Caco-2 (cell line): Measurements from ENCODE around the gene TCERG1L. TPM values are rescaled to one million over a fixed set of nuclear protein-coding genes. Genes with fewer than 3 reads are reported as not detected.

ENCODE experiments used
- BruUV-seq: library from RNA; stranded (reverse); fragments of 400-500 nt; replicated peaks from 2 replicates; lab custom pipeline; 2021; lab: Mats Ljungman, UMichigan
- CTCF ChIA-PET: fragments of 300-600 bp; sonication (Branson Sonifier 250); formaldehyde crosslinking; loops from one replicate; lab custom pipeline; 2022; ENCODE audit warnings: antibody characterized with exemption; lab: Charles Lee
- POLR2A ChIA-PET: fragments of 300-600 bp; sonication (Branson Sonifier 250); formaldehyde crosslinking; loops from one replicate; lab custom pipeline; 2022; ENCODE audit warnings: antibody characterized with exemption; lab: Charles Lee
- DNase-seq, 2 experiments: peaks; one replicate each; pipeline versions ENCODE4 v3.0.0 to v3.0.0-alpha.2; 2020 to 2022
- H3K27me3 ChIP-seq: replicated peaks from 2 replicates; pipeline ENCODE4 v1.6.0; 2011; ENCODE audit warnings: low read length; ENCODE audit not compliant: control insufficient read depth, insufficient read depth
- H3K36me3 ChIP-seq: 2 replicates; pipeline ENCODE4 v1.5.1; 2011; ENCODE audit warnings: low read length; ENCODE audit not compliant: control insufficient read depth, insufficient read depth
- H3K4me1 ChIP-seq: fragments of 250-450 bp; sonication (Bioruptor Pico); 2 replicates; pipeline ENCODE4 v1.5.1; 2020; ENCODE audit warnings: mild to moderate bottlenecking
- H3K4me3 ChIP-seq: 2 replicates; pipeline ENCODE4 v1.5.1; 2011; ENCODE audit warnings: low read depth, mild to moderate bottlenecking, control low read depth, low read length
- H3K9me3 ChIP-seq: fragments of 250-450 bp; sonication (Bioruptor Pico); 2 replicates; pipeline ENCODE4 v1.5.1; 2020; ENCODE audit warnings: mild to moderate bottlenecking, moderate library complexity
- H3K27ac Mint-ChIP-seq: one replicate; pipeline ENCODE4 v1.8.0; 2022; ENCODE audit warnings: mixed read lengths; ENCODE audit not compliant: unreplicated experiment
- H3K27me3 Mint-ChIP-seq: one replicate; pipeline ENCODE4 v1.8.0; 2022; ENCODE audit warnings: mixed read lengths; ENCODE audit not compliant: insufficient read depth, unreplicated experiment
- H3K36me3 Mint-ChIP-seq: one replicate; pipeline ENCODE4 v1.8.0; 2022; ENCODE audit warnings: mild to moderate bottlenecking, mixed read lengths; ENCODE audit not compliant: insufficient read depth, unreplicated experiment
- H3K4me1 Mint-ChIP-seq: one replicate; pipeline ENCODE4 v1.8.0; 2022; ENCODE audit warnings: low read depth, mixed read lengths; ENCODE audit not compliant: unreplicated experiment
- H3K4me3 Mint-ChIP-seq: one replicate; pipeline ENCODE4 v1.8.0; 2022; ENCODE audit warnings: mild to moderate bottlenecking, moderate library complexity, mixed read lengths; ENCODE audit not compliant: unreplicated experiment
- H3K9me3 Mint-ChIP-seq: one replicate; pipeline ENCODE4 v1.8.0; 2022; ENCODE audit warnings: mixed read lengths; ENCODE audit not compliant: unreplicated experiment
- intact Hi-C: fragments of 100-400 bp; cut with micrococcal nuclease; formaldehyde crosslinking; loops from one replicate; pipeline ENCODE4 v1.10.0; 2022; ENCODE audit not compliant: unreplicated experiment
- total RNA-seq: library from RNA; stranded (reverse); gene quantifications from 2 replicates; pipeline ENCODE4 v1.2.3, GENCODE V29; 2022
- TF ChIP-seq, protein P1 (sequence below), 2 experiments: fragments of 200-600 bp in 1 of 2; IDR thresholded peaks; 1 replicate in 1 of 2; 2 replicates in 1 of 2; pipeline versions ENCODE4 v1.5.1 to v1.8.0; 2011 to 2022; ENCODE audit warnings: antibody characterized with exemption in 1 of 2, control low read depth in 1 of 2, inconsistent platforms in 1 of 2, low read depth in 1 of 2, low read length in 1 of 2, mild to moderate bottlenecking in 1 of 2, moderate library complexity in 1 of 2; ENCODE audit not compliant: insufficient read depth in 1 of 2, severe bottlenecking in 1 of 2, unreplicated experiment in 1 of 2

The TCERG1L gene
- total RNA-seq, 1 experiment from 2014 or later, result not detected

GRCh38 chr10:131113165-131113564 is 198.4 kb downstream of the TCERG1L start:
- DNase-seq, result no peak
- Mint-ChIP-seq H3K4me1 (no peaks in the 10 kb centered on the region), H3K4me3 (no peak overlapping the region), H3K9me3 (peaks cover 13% of the 10 kb centered on the region), H3K36me3 (no peaks in the 10 kb centered on the region), H3K27me3 (no peaks in the 10 kb centered on the region), H3K27ac (no peak overlapping the region)
- Histone ChIP-seq H3K4me1 (no peaks in the 10 kb centered on the region), H3K36me3 (no peaks in the 10 kb centered on the region), H3K27me3 (no peaks in the 10 kb centered on the region), H3K9me3 (0 out of 2 replicates have a peak, but pooled peaks cover 2% of the 10 kb centered on the region), H3K4me3 (no peak overlapping the region)
- POLR2A ChIA-PET, result no interaction called here
- TF ChIP-seq, protein P1, sequence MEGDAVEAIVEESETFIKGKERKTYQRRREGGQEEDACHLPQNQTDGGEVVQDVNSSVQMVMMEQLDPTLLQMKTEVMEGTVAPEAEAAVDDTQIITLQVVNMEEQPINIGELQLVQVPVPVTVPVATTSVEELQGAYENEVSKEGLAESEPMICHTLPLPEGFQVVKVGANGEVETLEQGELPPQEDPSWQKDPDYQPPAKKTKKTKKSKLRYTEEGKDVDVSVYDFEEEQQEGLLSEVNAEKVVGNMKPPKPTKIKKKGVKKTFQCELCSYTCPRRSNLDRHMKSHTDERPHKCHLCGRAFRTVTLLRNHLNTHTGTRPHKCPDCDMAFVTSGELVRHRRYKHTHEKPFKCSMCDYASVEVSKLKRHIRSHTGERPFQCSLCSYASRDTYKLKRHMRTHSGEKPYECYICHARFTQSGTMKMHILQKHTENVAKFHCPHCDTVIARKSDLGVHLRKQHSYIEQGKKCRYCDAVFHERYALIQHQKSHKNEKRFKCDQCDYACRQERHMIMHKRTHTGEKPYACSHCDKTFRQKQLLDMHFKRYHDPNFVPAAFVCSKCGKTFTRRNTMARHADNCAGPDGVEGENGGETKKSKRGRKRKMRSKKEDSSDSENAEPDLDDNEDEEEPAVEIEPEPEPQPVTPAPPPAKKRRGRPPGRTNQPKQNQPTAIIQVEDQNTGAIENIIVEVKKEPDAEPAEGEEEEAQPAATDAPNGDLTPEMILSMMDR (IDR thresholded peaks at IDR 0.05; ENCODE audit: insufficient read depth in 1 of 2, low read depth in 1 of 2, low read length in 1 of 2, severe bottlenecking in 1 of 2, unreplicated experiment in 1 of 2), result no peak
- CTCF ChIA-PET, result no interaction called here
- intact Hi-C loops, result no loop called here
- BruUV-seq, result no TSS peak

GRCh38 chr10:131112691-131113090 is 198.8 kb downstream of the TCERG1L start:
- Mint-ChIP-seq H3K4me1 (no peaks in the 10 kb centered on the region), H3K27ac (no peak overlapping the region), H3K27me3 (no peaks in the 10 kb centered on the region), H3K9me3 (peaks cover 18% of the 10 kb centered on the region), H3K4me3 (no peak overlapping the region), H3K36me3 (no peaks in the 10 kb centered on the region)
- no peaks in the 10 kb centered on the region for H3K27me3 ChIP-seq
- no peaks in the 10 kb centered on the region for H3K4me1 ChIP-seq
- H3K4me3 ChIP-seq, result no peak overlapping the region
- DNase-seq, result no peak
- ChIA-PET POLR2A (no interaction called here), CTCF (no interaction called here)
- no peaks in the 10 kb centered on the region for H3K36me3 ChIP-seq
- H3K9me3 ChIP-seq, result 0 out of 2 replicates have a peak, but pooled peaks cover 2% of the 10 kb centered on the region
- intact Hi-C loops, result no loop called here
- TF ChIP-seq, protein P1 (IDR thresholded peaks at IDR 0.05; ENCODE audit: insufficient read depth in 1 of 2, low read depth in 1 of 2, low read length in 1 of 2, severe bottlenecking in 1 of 2, unreplicated experiment in 1 of 2), result no peak
- no TSS peak for BruUV-seq

GRCh38 chr10:131111471-131112080 is 199.9 kb downstream of the TCERG1L start:
- H3K27ac Mint-ChIP-seq, result no peak overlapping the region
- peaks cover 24% of the 10 kb centered on the region for H3K9me3 Mint-ChIP-seq
- intact Hi-C loops, result no loop called here
- H3K27me3 Mint-ChIP-seq, result no peaks in the 10 kb centered on the region
- no peaks in the 10 kb centered on the region for H3K27me3 ChIP-seq
- 0 out of 2 replicates have a peak, but pooled peaks cover 2% of the 10 kb centered on the region for H3K9me3 ChIP-seq
- BruUV-seq, result no TSS peak
- H3K4me1 ChIP-seq, result no peaks in the 10 kb centered on the region
- H3K36me3 ChIP-seq, result no peaks in the 10 kb centered on the region
- no peak for DNase-seq
- CTCF ChIA-PET, result no interaction called here
- H3K36me3 Mint-ChIP-seq, result no peaks in the 10 kb centered on the region
- no peak overlapping the region for H3K4me3 Mint-ChIP-seq
- TF ChIP-seq, protein P1 (IDR thresholded peaks at IDR 0.05; ENCODE audit: insufficient read depth in 1 of 2, low read depth in 1 of 2, low read length in 1 of 2, severe bottlenecking in 1 of 2, unreplicated experiment in 1 of 2), result no peak
- POLR2A ChIA-PET, result no interaction called here
- H3K4me1 Mint-ChIP-seq, result no peaks in the 10 kb centered on the region
- H3K4me3 ChIP-seq, result no peak overlapping the region
